Ramos (cell line): ENCODE results near the gene VPS37B.

Experiments
- in situ Hi-C: fragments of 300-500 bp; cut with MboI; formaldehyde crosslinking; loops from one replicate; pipeline ENCODE4 v1.14.3; 2022; ENCODE audit warnings: low sequenced_read_pairs; ENCODE audit not compliant: unreplicated experiment

VPS37B gene

DNA sequence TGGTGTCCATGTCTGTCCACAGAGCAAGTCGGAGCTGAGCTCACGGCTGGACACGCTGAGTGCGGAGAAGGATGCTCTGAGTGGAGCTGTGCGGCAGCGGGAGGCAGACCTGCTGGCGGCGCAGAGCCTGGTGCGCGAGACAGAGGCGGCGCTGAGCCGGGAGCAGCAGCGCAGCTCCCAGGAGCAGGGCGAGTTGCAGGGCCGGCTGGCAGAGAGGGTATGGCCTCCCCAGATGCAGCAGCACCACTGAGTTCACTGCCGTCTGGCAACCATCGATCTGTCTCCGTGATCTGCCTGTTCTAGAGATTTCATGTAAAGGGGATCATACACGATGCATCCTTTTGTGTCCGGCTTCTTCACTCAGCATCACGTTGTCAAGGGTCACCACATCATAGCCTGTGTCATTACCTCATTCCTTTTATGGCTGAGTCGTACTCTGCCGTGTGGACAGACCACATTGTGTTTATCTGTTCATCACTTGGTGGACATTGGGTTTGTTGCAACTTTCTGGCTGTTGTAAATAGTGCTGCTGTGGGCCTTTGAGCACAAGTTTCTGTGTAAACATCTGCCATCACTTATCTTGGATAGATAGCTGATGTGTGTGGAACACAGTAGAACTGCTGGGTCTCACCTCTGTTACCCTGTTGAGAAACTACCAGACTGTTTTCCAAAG lies 38.8 kb downstream of the VPS37B start:
- in situ Hi-C loops = loop anchor here (5.0 to 25.0 kb wide), 2 partner anchors 95 to 380 kb away; partner anchors contain the start of genes MPHOSPH9 and MTRFR

DNA sequence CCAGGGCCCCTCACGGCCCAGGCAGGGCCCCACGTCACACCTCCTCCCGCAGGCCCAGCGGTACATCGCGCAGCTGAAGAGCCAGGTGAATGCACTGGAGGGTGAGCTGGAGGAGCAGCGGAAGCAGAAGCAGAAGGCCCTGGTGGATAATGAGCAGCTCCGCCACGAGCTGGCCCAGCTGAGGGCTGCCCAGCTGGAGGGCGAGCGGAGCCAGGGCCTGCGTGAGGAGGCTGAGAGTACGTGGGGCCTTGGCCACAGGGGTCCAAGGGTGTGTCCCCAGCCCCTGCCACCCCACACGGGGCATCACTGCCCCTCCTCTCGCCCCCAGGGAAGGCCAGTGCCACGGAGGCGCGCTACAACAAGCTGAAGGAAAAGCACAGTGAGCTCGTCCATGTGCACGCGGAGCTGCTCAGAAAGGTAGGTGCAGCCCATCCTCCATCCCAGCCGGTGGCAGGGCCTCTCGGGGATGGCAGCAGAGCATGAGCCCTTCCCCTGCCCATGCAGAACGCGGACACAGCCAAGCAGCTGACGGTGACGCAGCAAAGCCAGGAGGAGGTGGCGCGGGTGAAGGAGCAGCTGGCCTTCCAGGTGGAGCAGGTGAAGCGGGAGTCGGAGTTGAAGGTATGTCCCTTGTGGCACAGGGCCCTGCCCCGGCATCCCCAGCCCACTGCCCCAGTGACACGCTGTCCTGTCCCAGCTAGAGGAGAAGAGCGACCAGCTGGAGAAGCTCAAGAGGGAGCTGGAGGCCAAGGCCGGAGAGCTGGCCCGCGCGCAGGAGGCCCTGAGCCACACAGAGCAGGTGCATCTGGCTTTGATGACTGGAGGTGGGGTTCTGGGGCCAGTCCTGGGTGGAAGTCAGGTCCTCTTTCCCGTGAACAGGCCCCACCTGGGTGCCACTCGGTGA lies 39.7 kb downstream of the VPS37B start:
- in situ Hi-C loops = loop anchor here (5.0 to 25.0 kb wide), 2 partner anchors 96 to 381 kb away; partner anchors contain the start of genes MPHOSPH9 and MTRFR

- in situ Hi-C loops = loop anchor here (5.0 to 25.0 kb wide), 2 partner anchors 97 to 382 kb away; partner anchors contain the start of genes MPHOSPH9 and MTRFR
Observed at GRCh38 chr12:122855071-122855829, 40.7 kb downstream of the VPS37B start.

DNA sequence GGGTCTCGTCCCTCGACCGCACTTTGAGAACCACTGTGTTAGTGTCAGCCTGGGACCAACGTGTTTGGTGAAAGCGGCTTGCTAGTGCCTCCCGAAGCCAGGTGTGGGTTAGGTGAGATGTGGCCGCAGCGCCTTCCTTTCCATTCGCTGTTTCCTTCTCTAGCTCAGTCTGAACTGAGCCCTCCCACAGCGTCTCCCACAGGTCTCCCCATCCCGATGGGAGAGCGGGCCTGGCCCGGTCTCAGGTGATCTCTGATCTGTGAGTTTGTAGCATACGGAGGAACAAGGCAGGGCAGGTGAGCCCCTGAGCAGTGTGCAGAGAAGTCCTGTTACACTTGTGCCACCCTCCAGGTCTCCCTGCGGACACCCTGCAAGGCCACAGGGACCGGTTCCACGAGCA lies 41.4 kb downstream of the VPS37B start:
- in situ Hi-C loops = loop anchor here (5.0 to 25.0 kb wide), 2 partner anchors 62 to 383 kb away; partner anchors contain the start of genes MPHOSPH9 and MTRFR

DNA sequence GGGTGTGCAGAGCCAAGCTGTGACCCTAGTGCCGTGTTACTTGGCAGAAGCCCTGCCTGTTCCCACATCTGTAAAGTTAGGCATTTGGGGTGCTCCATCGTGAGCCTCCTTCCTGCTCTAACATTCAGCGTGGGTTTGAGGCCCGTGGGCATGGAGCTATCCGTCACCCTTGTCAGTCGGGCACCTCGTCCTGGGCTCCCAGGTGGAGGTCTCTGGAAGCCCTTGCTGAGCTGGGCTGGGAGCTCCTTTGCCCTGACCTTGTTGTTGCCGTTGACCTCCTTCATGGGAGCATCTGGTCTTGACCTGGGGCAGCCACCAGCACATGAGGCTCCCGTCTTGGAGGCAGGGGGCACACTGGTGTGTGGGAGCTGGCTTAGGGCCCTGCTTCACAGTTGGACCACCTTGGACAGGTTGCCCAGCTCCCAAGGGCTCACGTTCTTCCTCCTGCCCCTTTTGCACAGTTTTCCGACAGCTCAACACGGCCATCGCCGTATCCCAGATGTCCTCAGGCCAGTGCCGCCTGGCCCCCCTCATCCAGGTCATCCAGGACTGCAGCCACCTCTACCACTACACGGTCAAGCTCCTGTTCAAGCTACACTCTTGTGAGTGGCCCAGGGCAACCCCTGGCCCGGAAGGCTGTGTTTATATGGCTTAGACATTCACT lies 42.2 kb downstream of the VPS37B start:
- in situ Hi-C loops = loop anchor here (5.0 to 25.0 kb wide), 2 partner anchors 61 to 384 kb away; partner anchors contain the start of genes MPHOSPH9 and MTRFR

DNA sequence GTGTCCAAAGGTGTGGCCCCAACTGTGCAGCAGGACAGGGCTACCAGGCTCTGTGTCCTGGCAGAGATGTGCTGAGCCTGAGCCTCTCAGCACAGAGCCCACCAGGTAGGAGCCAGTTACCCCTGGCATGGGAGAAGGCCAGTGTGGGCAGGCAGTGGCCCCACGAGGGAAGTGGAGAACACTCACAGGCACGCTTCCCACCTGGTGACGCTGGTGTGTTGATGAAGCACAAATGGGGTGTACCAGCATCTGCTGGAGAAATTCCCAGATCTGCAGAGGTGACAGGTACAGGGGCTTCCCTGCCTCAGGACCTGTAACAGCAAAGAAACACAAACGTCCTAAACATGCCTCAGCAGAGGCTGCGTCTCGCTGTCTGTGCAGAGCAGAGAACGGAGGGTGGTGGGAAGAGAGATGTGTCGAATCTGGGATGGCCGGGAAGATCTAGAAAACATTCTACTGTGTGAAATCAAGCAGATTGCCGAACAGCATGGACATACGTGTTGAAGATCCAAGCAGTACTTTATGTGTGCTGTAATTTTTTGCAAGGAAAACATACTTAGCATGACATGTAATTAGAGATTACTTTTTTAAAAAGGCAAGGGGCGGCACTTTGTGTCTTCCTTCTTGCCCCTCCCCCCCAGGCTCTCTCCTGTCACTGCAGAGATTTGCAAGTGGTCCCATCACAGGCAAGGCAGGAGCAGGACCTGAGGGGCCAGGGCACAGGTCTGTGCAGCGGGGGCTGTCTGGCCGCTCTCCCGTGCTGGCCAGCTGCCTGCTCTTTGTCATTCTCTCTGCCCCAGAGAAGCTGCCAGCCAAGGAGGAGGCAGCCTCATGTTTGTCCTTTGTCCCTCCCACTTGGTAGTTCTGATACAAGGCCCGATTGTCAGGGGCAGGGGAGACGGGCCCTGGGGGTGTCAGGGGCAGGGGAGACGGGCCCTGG lies 43.3 kb downstream of the VPS37B start:
- in situ Hi-C loops = loop anchor here (5.0 to 25.0 kb wide), 2 partner anchors 60 to 385 kb away; partner anchors contain the start of genes MPHOSPH9 and MTRFR

GRCh38 chr12:122851820-122852219 lies 44.1 kb downstream of the VPS37B start:
- in situ Hi-C loops = loop anchor here (5.0 to 25.0 kb wide), 2 partner anchors 60 to 385 kb away; partner anchors contain the start of genes MPHOSPH9 and MTRFR

- in situ Hi-C loops = loop anchor here (5.0 to 25.0 kb wide), 2 partner anchors 59 to 386 kb away; partner anchors contain the start of genes MPHOSPH9 and MTRFR
Observed at GRCh38 chr12:122850695-122851350, 45.1 kb downstream of the VPS37B start.

DNA sequence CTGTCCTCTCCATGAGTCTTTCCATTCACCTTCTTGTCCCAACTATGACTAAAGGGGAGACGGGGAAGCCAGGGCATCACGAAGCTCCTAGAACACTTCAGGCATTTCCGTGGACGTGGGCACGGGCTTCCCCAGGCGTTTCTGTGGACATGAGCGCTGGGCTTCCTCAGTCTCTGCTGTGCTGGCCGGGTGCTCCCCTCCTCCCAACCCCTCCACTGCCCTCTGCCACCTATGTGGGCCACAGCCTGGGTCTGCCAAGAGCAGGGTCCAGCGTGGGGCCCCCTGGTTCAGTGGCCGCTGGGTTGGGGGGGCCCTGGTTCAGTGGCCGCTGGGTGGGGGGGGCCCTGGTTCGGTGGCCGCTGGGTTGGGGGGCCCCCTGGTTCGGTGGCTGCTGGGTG lies 45.9 kb downstream of the VPS37B start:
- in situ Hi-C loops = loop anchor here (5.0 to 25.0 kb wide), 2 partner anchors 58 to 387 kb away; partner anchors contain the start of genes MPHOSPH9 and MTRFR

GRCh38 chr12:122849352-122850047 lies 46.4 kb downstream of the VPS37B start:
- in situ Hi-C loops = loop anchor here (5.0 to 25.0 kb wide), 2 partner anchors 57 to 388 kb away; partner anchors contain the start of genes MPHOSPH9 and MTRFR

- in situ Hi-C loops = no loop called here
Observed at GRCh38 chr12:122848471-122849351, 47.2 kb downstream of the VPS37B start.

DNA sequence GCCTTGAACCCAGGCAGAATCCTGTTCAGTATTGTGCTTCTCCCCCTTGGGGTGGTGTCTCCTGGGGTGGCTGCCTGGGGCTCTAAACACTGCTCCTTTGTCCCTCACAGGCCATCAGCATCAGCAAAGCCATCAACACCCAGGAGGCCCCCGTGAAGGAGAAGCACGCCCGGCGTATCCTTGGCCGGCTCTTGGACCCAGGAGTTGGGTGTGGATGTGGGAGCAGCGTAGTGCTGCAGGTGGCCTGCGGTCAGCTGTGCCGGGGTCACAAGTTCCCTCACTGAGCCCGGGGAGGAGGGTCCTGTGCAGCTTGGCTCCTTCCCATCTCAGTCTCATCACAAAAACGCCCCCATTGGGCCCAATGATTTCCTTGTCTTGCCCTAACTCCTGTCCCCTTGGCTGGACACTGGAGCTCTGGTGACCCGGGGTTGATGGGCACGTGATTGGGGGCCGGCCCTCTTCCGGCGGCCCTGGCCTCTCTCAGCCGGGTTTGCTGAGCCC lies 48.0 kb downstream of the VPS37B start:
- in situ Hi-C loops = no loop called here

DNA sequence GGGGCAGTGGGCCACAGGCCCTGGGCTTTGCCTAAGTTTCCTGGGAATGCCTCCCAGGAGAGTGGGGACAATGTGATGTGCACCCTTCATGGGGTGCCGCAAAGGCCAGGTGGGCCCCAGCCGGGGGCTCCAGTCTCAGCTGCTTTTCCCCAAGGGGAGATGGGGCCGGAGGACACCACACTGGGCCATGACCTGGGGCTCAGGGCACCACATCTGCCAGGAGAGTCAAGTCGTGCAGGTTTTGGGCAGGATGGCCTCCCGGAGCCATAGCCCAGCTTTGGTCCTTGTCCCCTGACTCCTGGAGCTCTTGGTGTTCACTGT lies 48.4 kb downstream of the VPS37B start:
- in situ Hi-C loops = no loop called here

DNA sequence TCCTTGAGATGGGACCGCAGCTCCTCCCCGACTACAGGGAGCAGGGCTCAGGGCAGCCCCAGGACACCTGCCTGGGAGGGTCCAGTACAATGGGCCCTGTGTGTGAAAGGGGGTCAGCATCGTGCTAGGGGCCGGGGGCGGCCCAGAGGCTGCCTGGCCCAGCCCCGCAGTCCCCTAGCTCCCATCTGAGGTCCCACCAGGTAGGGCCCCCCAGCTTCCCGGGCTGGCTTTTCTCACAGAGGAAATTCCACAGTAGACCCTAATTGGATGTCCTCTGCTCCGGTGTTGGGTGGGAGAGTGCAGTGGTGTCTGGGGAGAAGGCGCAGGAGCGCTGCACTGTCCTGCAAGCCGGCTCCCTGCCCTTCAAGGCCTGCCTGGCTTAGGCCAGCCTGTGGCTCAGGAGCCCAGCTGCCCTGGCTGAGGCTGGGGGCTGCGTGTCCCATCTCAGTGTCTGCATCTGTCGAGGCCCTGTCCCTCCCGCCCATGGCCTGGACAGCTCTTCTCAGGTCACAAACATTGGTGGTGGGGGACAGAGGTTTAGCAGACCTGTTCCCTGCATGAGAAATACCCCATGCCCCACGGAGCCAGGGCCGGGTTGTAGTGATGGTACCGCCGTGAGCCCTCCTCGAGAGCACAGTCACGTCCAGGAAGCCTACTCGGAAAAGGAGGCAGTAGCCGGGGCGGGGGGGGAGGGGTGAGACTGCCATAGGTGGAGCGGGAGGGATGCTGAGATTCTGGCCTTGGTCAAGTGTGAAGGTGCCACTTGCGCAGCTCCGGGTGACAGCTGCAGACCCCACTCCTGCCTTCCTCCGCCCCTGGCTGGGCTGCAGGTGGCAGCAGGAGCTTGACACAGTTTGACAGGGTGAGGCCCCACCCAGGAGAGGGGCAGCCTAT lies 49.1 kb downstream of the VPS37B start:
- in situ Hi-C loops = no loop called here
